AG04449 (cell line): Measurements from ENCODE around the gene CLTCL1.

Experiments
- CTCF ChIA-PET: fragments of 350-600 bp; formaldehyde crosslinking; extraction: SDS; loops from one replicate; lab custom pipeline; 2021; ENCODE audit warnings: antibody characterized with exemption; lab: Yijun Ruan, JAX
- POLR2A ChIA-PET: fragments of 400-600, 350-600 bp; formaldehyde crosslinking; extraction: SDS; loops from one replicate; lab custom pipeline; 2020; ENCODE audit warnings: antibody characterized with exemption, inconsistent platforms; lab: Yijun Ruan, JAX
- DNase-seq: peaks from one replicate; pipeline ENCODE4 v3.0.0-alpha.2; 2010; ENCODE audit warnings: low read depth, low spot score
- H3K4me3 ChIP-seq: 2 replicates; pipeline ENCODE4 v1.5.1; 2011; ENCODE audit warnings: low read depth, mild to moderate bottlenecking, control low read depth, low read length
- TF ChIP-seq, protein P1 (sequence below): IDR thresholded peaks from one replicate; pipeline ENCODE4 v1.5.1; 2011; ENCODE audit warnings: mild to moderate bottlenecking, moderate library complexity, low read length, control low read depth, inconsistent platforms; ENCODE audit not compliant: insufficient read depth; ENCODE audit errors: missing control alignments

Gene CLTCL1

DNA sequence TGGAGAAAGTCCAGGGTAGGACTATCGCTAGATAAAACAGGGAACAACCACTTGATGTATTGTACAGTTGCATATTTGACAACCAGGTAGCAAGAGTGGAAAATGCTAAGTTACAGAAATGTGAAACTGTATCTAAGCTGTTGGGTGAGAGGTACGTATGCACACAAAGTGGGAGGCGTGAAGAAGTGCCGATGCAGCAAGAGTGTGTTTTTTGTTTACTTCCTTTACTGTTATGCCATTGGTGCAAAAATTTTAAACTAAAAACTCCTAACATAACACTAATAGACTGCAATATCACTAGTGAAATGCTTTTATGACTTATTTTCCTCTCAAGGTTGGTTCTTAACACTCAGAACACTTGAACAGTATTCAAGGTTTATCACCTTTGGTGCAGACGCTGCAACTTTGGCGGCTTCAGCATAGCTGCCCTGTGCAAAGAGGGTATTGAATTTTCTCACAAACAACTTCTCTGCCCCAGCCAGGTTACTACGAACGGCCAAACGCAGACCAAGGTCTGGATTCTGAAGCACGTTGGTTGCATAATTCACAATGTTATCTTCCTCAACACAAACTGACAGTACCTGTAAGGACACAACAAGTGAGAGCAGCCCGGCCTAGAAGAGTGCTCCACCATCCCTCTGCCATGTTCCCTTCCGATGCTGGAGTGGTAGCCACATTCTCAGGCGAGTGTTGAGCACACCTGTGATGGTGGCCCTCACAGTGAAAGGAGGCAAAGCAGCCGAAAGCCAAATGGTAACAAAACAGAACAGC is 57.2 kb downstream of the CLTCL1 start:
- ChIA-PET CTCF (interaction anchor here (1.5 kb wide), 1 partner anchor 11 kb away, joined by 4 read pairs; no protein-coding TSS in a partner anchor), POLR2A (no interaction called here)
- no peak for DNase-seq
- no peak overlapping the region for H3K4me3 ChIP-seq
- TF ChIP-seq, protein P1, sequence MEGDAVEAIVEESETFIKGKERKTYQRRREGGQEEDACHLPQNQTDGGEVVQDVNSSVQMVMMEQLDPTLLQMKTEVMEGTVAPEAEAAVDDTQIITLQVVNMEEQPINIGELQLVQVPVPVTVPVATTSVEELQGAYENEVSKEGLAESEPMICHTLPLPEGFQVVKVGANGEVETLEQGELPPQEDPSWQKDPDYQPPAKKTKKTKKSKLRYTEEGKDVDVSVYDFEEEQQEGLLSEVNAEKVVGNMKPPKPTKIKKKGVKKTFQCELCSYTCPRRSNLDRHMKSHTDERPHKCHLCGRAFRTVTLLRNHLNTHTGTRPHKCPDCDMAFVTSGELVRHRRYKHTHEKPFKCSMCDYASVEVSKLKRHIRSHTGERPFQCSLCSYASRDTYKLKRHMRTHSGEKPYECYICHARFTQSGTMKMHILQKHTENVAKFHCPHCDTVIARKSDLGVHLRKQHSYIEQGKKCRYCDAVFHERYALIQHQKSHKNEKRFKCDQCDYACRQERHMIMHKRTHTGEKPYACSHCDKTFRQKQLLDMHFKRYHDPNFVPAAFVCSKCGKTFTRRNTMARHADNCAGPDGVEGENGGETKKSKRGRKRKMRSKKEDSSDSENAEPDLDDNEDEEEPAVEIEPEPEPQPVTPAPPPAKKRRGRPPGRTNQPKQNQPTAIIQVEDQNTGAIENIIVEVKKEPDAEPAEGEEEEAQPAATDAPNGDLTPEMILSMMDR: no peak

DNA sequence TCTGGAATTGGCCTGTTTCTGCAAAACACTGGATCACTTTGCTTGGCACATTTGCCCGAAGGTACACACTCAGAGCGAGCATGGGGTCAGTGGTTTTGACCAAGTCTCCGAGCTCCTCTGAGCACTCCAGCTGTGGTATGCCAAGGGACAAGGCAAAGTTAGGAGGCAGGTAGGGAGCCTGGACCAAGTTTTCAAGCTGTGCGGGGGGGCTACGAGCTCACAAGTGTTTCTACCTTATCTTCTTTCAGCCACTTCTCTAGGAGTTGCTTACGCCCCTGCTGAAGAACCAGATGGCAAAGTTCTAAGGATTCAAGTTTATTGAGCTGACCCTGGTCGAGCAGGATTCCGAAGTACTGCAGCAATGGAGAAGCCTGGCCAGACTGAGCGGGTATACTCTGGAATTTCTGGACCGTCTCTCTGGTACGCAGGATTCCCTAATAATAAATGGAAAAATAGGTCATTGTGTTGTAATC is 58.3 kb downstream of the CLTCL1 start:
- TF ChIP-seq, protein P1: no peak
- POLR2A ChIA-PET: no interaction called here
- DNase-seq: no peak
- CTCF ChIA-PET: interaction anchor here (1.5 kb wide), 1 partner anchor 10 kb away, joined by 4 read pairs; no protein-coding TSS in a partner anchor
- no peak overlapping the region for H3K4me3 ChIP-seq

DNA sequence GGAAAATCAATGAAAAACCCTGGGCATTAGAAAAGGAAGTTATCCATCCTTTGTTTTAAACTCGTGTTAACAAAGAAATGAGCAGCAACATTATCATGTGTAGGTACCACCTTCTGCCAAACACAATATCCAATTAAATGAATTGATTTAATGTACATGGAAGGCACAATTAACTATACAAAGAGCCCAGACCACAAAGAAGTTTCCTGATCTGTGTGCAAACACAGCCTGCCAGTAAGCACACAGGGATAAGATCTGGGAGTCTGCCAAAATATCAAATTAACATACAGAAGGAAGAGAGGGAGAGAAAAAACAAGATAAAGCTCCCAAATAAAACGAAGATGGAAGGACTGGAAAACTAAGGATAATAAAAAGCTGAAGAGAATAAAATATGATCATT is 58.9 kb downstream of the CLTCL1 start:
- TF ChIP-seq, protein P1: no peak
- POLR2A ChIA-PET: no interaction called here
- no peak for DNase-seq
- no peak overlapping the region for H3K4me3 ChIP-seq
- CTCF ChIA-PET: interaction anchor here (1.5 kb wide), 1 partner anchor 10 kb away, joined by 4 read pairs; no protein-coding TSS in a partner anchor

DNA sequence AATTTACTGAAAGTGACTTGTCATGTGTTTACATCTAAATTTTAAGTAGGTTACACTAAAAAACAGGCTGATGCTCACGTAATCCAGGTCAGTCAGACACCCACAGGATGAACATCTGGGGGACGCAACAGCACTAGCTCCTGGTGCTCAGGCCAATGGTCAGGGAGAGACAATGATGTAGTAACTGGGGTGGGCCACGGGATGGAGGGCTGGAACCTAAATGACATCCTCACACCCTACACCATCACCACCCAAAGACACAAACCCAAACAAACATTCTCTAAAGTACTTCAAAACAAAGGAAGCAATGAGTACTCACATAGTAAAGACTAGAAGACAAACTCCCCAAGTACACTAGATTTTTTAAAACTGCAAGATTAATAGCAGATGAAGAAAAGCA is 59.5 kb downstream of the CLTCL1 start:
- TF ChIP-seq, protein P1: no peak
- DNase-seq: no peak
- CTCF ChIA-PET: interaction anchor here (0.8 kb wide), 1 partner anchor 398 kb away, joined by 3 read pairs; no protein-coding TSS in a partner anchor
- no peak overlapping the region for H3K4me3 ChIP-seq
- POLR2A ChIA-PET: no interaction called here

DNA sequence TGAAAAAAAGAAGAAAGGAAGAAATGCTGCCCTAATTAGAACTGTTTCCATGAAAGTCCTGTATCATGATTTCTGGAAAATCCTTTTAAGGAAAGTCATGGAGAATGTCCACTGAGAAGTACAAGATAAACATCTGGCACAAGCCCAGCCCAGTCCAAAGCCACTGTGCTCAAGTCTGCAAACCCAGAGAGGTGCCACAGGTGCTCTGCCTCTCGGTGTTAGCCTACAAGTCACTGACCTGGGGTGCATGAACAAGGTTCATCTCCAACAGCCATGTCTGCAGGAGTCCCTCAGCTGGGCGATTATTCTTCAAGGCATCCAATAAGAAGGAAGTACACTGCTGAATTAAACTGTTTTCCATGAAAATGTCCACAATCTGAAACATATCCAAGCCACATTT is 61.9 kb downstream of the CLTCL1 start:
- POLR2A ChIA-PET: no interaction called here
- CTCF ChIA-PET: no interaction called here
- H3K4me3 ChIP-seq: no peak overlapping the region
- no peak for DNase-seq
- TF ChIP-seq, protein P1: no peak

DNA sequence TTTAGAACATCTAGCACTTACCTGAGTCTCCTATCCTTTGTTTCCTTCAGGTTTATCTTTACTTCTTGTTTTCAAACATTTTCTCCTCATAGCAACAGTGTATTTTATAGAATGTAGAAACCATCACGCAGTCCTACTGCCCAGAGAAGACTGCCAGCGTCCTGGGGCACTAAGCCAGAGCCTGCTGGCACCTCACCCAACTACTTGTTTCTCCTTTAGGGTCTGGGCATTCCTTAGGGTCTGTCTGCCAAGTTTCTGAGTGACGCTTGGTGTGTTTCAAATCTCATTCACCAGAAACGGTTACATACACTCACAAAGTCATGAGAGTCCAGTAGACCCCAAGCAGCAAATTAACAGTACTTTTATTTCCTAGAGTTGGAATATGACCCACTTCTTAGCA is 63.3 kb downstream of the CLTCL1 start:
- ChIA-PET POLR2A (no interaction called here), CTCF (no interaction called here)
- DNase-seq: no peak
- H3K4me3 ChIP-seq: no peak overlapping the region
- TF ChIP-seq, protein P1: no peak
